ENCODE measurements around the gene NHLRC2.
"Not testable (repeated sequence)": the region's sequence is repeated elsewhere in the genome, so short reads cannot be mapped to it uniquely, and the experiment has no call there.

Gene NHLRC2

DNA sequence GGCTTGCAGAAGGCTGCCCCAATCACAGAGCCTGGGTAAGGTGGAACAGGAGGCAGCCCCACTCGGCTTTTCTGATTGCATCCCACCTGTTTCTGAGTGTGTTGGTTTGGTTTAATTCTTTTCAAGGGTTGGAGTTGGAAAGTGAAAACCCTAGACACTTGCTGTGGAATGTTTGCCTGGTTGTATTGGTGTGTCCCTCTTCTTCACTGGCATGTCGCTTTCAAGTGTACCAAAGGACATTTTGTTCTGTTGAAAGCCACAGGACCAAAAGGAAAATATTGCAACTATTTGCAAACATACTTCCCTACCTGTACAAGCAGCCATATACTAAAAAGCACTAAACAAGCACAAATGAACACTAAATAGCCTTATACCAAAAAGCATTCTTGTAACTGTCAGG lies 60.5 kb downstream of the NHLRC2 start:
- FAIRE-seq: no peak

- no peak for FAIRE-seq
Observed at GRCh38 chr10:113915540-113915939, 61.1 kb downstream of the NHLRC2 start.

DNA sequence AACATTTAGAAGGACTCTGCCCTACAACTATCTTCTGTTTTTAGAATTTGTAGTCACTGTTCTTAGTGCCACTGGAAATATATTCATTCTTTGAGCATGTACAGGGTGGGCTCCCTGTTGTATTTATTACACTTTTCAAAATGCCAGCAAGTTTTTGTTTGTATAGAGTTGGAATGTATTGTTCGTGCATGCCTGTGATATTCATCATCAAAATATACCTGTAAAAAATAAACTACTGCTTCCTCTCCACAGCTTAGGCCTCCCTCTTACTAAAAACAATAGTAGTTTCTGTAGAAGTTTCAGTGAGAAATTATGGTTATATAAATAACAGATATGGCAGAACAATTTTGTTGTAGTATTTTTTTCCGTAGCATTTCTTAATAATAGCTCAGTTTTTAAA lies 61.6 kb downstream of the NHLRC2 start:
- FAIRE-seq: no peak

DNA sequence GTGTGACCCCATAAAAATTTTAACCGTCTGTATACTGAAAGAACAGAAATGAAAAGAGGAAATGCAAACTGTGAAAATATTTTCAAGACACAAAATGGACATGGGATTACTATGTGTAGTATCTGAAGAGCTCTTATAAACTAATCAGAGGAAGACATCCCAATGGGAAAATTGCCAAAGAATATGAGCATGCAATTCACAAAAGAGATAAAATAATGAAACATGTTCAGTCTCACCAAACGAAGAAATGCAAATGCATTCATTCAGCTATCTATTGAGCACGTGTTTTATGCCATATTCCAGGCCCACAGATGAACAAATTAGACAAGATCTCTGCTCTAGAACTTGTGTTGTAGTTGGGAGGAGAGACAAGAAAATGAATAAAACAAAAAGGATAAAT lies 63.2 kb downstream of the NHLRC2 start:
- FAIRE-seq: no peak

GRCh38 chr10:113920114-113920513 lies 65.7 kb downstream of the NHLRC2 start:
- FAIRE-seq: no peak

- FAIRE-seq: no peak
Observed at GRCh38 chr10:113920875-113921274, 66.4 kb downstream of the NHLRC2 start.

GRCh38 chr10:113921561-113922370 lies 67.3 kb downstream of the NHLRC2 start:
- no peak for FAIRE-seq

GRCh38 chr10:113922787-113923570 lies 68.5 kb downstream of the NHLRC2 start:
- no peak for FAIRE-seq

GRCh38 chr10:113924186-113924585 lies 69.7 kb downstream of the NHLRC2 start:
- FAIRE-seq: no peak

DNA sequence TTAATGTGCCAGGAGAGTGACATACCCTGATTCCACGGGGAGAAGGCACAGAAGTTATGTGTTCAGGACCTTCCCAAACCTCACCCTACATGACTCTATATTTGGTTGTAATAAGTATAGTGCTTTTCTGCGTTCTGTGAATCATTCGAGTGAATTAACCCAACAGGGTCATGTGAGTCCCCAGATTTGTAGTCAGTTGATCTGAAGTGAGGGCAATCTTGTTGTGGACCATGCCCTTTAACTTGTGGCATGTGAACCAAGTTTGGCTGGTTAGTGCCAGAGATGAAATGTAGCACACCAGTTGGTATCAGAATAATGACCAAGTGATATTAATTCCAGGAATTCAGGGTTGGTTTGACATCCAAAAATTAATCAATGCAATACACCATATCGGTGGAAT lies 70.2 kb downstream of the NHLRC2 start:
- FAIRE-seq: no peak

DNA sequence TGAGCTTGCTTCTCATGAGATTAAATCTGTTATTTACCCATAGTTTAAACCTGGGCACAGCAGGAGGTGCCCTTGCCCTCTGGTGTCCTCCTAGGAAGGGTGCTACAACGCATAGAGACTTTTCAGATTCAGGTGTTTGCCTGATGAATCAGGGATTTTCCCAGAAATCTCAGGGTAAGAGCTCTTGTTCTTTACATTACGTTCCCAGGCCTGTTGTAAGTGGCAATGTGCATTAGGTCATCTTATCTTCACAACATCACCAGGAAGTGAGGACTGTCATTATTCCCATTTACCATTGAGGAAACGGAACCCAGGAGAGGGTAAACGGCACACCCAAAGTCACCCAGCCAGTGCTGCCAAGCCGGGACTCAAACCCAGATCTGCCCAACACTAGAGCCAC lies 73.0 kb downstream of the NHLRC2 start:
- no peak for FAIRE-seq

DNA sequence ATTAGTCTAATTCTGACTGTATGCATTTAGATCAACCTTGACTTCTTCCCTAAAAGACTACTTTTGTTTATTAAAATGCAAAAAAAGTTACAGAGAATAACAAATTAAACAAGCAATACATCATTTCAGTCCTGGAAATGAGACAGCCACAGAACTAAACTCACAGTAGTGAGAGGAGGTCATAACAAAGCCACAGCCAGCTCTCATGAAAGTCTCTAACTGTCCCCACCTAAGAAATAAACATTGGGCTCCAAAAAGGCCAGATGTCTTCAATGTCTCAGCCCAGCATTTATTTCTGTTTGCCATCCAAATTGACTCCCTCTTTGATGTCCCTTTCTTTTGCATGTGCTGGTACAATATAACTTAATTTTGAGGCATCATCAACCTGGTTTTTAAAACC lies 74.4 kb downstream of the NHLRC2 start:
- FAIRE-seq: no peak

GRCh38 chr10:113929522-113929921 lies 75.1 kb downstream of the NHLRC2 start:
- FAIRE-seq: no peak

DNA sequence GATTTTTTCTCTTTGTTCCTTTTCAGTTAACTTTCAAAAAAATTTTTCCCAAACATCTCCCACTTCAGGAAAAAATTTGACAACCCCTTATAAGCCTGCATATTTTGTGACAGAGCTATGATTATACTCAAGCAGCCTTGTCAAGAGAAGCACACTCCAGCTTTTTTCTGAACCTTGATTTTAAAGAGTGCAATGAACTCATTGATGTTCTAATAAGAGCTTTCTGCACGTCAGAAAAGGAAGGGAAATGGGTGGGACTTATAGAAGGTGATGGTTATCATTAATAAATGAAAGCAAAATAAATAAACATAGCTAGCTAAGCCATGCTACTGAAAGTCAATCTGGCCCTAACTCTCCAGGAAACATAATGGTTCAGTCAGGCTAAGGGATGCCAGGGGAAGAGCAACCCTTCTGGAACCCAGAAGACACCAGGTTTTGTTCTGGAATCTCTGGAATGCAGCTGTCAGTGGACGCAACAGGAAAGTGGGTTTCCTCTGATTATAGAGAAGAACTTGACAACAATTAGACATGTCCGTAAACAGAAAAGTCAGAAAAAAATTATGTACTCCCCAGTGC lies 76.1 kb downstream of the NHLRC2 start:
- no peak for FAIRE-seq

DNA sequence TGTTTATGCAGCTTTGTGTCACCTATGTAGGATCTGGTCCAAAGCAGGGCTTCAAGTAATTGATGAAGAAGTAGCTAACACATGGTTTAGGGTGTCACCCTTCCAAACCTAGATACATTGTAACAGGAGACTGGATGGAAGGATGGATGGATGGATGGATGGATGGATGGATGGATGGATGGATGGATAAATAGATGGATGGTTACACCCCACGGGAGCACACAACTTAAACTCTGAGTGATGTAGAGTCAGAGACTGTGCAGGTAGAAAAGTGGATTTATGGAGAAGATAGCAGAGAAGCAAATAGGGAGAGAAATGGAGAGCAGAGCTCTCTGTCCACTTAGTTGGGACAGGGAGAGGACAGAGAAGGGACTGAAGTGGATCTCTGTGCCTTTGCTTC lies 78.4 kb downstream of the NHLRC2 start:
- FAIRE-seq: no peak

DNA sequence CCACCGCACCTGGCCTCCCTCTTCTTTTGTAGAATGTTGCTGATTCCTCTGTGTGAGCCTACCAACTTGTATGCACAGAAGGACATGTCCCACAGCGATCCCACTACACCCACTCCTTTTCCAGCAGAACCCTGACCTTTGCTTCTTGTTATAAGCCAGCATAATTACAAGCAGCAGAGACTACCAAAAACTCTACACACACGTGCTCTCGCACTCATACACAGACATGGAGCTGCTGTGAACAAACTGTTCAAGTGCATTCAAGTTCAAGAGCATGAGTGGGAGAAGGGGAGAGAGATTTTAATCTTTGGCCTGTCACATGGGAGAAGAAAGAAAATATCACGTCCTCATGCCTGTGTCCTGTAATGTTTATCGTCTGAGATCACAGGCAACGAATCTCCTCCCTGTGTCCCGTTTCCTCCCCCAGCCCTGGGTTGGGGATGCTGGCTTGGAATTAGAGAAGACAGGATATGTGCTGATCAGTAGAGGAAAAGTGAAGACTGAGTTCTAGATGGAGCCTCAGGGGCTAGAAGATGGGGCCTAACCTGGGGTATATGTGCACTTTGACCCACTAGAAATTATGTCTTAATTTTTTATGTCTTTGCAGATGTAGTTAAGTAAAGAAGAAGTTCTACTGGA lies 79.6 kb downstream of the NHLRC2 start:
- FAIRE-seq: no peak

DNA sequence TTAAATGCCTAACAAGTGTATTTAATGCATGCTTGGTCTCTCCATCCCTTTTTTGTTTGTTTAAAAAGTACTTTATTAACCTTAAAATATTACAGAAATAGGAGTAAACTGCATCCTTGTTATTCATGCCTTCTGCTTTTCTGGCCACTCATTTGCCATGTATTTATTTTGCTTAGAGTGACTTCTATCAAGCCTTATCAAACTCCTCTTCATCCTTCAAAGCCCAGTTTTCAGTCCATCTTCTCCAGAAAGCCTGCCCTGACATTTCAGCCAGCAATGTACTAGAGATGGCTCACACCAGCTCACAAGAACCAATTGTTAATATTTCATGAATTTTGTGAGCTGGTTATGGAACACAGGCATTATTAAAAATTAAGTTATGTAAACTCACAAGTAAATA lies 82.8 kb downstream of the NHLRC2 start:
- no peak for FAIRE-seq

DNA sequence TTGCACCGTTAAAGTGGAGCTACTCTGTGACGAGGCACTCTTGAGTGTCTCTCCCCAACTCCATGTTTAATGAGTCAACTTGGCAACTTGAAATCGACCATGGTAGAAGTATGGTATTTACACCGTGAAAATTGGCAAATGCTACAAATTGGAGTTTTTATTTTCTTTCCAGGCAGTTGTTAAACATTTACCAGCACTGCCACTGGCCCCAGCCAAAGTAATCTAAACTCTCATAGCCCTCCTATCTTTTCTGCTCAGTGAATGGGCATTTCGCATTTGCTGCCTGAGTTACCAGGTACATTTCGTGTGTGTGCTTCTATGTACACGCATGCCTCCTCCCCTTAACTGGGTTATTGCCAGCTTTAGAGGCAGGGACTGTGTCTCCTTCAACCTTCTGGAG lies 83.3 kb downstream of the NHLRC2 start:
- FAIRE-seq: no peak

DNA sequence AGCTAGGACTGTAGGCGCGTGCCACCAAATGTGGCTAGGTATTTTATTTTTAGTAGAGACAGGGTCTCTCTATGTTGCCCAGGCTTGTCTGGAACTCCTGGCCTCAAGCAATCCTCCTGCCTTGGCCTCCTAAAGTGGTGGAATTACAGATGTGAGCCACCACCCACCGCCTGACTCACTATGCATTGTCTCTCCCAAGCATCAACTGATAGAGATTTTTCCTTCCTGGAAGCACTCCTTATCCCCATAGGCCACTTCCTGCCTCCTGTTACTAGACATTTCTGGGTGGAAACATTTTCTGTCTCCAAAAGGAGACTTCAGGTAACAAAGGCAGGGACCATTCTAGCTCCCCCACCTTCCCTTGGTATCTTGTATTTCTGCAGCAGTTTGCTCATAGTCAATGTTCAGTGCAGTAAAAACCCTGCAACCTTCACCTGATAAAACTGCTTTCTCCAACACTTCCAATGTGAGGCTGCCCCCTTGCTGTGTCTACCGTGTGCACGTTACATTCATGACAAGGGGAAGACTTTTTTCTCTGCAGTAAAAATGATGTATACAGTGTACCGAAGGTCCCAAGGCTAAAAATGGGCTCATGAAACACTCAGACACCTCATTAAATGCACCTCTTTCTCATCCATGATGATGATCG lies 84.9 kb downstream of the NHLRC2 start:
- FAIRE-seq: no peak

- FAIRE-seq: no peak
Observed at GRCh38 chr10:113941140-113941539, 86.7 kb downstream of the NHLRC2 start.

DNA sequence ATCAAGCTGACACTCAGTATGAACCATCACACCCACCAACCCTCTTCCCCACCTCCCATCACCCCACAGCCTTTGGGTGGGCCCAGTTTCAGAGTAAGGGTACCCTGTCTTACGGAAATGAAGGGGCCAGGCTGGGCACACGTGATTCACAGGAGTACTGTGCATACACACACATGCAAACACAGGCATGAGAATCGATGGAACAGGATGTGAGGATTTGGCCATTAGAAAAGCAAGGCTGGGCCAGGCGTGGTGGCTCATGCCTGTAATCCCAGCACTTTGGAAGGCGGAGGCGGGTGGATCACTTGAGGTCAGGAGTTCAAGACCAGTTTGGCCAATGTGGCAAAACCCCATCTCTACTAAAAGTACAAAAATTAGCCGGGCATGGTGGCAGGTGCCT lies 88.7 kb downstream of the NHLRC2 start:
- not testable (repeated sequence) for FAIRE-seq

DNA sequence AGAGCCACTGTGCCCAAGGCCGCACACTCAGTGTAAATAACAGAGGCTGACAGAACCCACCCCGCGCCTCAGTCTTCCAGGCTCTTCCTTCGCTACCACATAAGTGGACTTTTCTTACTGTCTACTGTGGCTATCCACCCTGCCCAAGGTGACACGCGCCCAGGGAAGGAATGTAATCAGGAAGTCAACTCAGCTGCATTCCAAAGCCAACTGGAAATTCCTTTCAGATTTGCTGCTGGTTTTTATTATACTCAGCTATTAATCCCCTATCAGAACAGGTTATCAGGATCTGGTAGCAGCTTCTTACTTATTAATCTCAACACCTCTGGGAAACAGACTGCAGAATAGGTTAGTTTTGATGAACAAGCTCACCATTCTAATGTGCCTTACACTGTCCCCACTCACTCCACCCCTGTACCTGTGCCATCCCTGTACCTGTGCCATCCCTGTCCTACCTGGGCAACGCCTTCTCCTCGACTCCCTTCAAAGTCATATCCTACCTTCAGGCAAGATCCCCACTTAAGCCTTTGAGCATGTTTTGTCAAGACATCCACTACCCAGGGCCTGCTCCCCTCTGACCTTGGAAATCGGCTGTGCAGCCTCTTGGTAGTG lies 90.7 kb downstream of the NHLRC2 start:
- no peak for FAIRE-seq

GRCh38 chr10:113945687-113946085 lies 91.2 kb downstream of the NHLRC2 start:
- FAIRE-seq: no peak

Measured in islet of Langerhans (tissue), 1 donor.